ENCODE data around the gene KIAA0930.

The KIAA0930 gene

DNA sequence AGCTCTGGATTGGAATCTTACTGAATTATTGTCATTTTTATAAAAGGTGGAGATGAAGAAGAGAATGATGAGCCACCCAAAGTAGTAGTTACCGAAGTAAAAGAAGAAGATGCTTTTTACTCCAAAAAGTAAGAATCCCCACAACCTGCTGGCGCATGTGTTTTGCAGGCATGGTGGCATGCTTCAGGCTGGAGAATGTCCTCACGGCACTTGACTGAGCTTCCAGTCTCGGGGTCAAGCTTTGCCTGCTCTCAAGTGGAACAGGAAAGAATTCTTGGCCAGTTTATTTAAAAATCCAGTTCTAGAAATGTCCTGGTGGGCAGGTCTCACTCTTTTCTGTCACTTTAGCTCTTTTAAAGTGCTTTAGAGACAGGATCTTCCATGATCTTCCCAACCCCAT is 59.5 kb downstream of the KIAA0930 start:
- DNase-seq (ENCODE audit: extremely low read depth in 1 of 2, low read depth in 1 of 2), result no peak

GRCh38 chr22:45180146-45180679 is 60.5 kb downstream of the KIAA0930 start:
- DNase-seq (ENCODE audit: extremely low read depth in 1 of 2, low read depth in 1 of 2), result no peak

GRCh38 chr22:45179276-45180049 is 61.2 kb downstream of the KIAA0930 start:
- DNase-seq (ENCODE audit: extremely low read depth in 1 of 2, low read depth in 1 of 2), result no peak

GRCh38 chr22:45172881-45173585 is 67.7 kb downstream of the KIAA0930 start:
- DNase-seq (ENCODE audit: extremely low read depth in 1 of 2, low read depth in 1 of 2), result no peak

- DNase-seq (ENCODE audit: extremely low read depth in 1 of 2, low read depth in 1 of 2), result no peak
Observed at GRCh38 chr22:45171830-45172229, 68.9 kb downstream of the KIAA0930 start.

GRCh38 chr22:45169591-45170466 is 70.9 kb downstream of the KIAA0930 start:
- no peak for DNase-seq (ENCODE audit: extremely low read depth in 1 of 2, low read depth in 1 of 2)

GRCh38 chr22:45166932-45167331 is 73.8 kb downstream of the KIAA0930 start:
- DNase-seq (ENCODE audit: extremely low read depth in 1 of 2, low read depth in 1 of 2), result no peak

GRCh38 chr22:45164270-45165088 is 76.2 kb downstream of the KIAA0930 start:
- peak; percentile 3 to 30 for DNase-seq (ENCODE audit: extremely low read depth in 1 of 2, low read depth in 1 of 2)

DNA sequence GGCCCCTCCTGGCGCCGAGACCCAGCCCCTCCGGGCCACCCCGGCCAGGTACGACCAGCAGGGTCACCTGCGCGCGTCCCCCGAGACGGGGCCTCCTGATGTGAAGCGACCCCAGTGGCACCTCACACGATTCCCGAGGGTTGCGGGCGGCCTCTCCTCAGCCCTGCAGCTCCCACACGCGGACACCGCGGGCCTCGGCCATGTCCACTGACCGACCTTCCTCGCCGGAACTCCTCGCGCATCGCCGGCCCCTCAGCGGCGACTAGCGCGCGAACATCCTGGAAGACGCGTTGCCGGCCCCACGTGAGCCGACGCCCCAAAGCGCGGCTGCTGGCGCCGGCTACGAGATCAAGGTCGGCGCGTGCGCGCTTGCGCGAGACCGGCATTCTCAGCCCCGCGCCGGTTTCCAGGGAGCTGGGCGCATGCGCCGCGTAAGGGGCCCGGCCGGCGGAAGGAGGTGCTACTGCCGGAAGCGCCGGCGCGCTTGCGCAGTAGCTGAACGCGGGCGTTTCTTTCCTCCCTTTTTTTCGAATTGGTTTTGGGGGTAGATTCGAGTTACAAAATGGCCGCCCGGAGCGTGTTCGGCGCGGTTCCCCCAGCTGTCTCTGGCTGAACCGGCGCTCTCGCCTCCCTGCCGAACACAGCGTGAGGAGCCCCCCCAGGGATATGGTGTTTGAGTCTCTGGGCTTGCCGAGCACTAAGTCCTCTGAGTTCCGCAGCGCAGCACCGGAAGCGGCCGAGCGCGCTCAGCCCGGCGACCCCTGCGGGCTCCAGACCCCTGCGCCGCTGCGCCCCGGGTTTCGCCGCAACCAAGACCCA is 77.0 kb downstream of the KIAA0930 start, which contains the start of gene NUP50:
Gene NUP50 (plus strand): TSS at position 475 of the 819 bp plus-strand sequence. CDS start 4,253 bp downstream, outside the sequence.
- peak; percentile 82 to 96 for DNase-seq (ENCODE audit: extremely low read depth in 1 of 2, low read depth in 1 of 2)

DNA sequence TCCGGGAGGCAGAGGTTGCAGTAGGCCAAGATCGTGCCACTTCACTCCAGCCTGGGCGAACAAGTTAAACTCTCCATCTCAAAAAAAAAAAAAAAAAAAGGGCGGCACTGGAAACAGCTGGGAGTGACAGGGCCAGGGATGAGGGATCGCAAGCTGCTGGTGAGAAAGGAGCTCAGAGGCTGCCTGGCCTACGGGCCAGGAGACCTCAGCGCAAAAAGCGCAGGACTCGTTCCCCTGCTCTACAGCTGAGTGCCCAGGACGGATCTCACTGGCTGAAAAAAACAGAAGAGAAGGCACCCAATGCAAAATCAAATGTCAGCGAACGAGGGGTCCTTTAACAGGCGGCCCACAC is 77.6 kb downstream of the KIAA0930 start:
- DNase-seq (ENCODE audit: extremely low read depth in 1 of 2, low read depth in 1 of 2), result no peak

- no peak for DNase-seq (ENCODE audit: extremely low read depth in 1 of 2, low read depth in 1 of 2)
Observed at GRCh38 chr22:45162531-45162930, 78.2 kb downstream of the KIAA0930 start.

DNA sequence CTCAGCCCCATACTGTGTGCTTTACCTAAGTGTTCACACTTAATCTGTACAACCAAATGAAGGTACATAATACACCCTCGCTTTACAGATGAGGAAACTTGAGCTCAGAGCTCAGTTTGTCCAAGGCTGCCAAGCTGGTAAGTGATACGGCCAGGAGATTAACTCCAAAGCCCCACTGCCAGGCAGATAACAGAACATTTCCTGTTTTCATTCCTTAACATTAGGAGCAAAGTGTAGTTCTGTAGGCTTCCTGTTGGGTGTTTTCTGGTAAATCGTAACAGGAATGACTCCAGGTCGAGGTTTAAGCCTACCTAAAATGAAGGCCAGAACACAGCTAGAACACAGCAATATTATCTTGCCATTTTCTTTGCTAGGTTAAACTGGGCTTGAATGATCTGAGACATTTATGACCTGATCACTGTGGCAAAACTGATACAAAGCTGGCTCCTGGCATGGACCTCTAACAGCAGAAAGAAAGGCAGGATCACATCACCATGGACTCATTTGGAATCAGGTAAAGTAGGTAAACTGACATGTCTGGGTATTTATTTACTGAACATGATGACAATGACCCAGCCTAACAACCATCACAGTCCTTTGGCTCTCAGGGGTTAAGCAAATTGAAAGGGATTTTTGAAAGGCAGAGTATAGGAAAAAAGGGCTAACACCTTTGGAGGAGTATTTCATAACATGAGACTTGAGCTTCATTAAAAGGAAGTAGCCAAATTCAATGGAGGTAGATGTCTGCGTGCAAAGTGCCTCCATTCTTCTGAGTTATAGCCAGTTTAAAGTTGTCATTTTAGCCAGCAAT is 80.8 kb downstream of the KIAA0930 start:
- DNase-seq (ENCODE audit: extremely low read depth in 1 of 2, low read depth in 1 of 2), result no peak

DNA sequence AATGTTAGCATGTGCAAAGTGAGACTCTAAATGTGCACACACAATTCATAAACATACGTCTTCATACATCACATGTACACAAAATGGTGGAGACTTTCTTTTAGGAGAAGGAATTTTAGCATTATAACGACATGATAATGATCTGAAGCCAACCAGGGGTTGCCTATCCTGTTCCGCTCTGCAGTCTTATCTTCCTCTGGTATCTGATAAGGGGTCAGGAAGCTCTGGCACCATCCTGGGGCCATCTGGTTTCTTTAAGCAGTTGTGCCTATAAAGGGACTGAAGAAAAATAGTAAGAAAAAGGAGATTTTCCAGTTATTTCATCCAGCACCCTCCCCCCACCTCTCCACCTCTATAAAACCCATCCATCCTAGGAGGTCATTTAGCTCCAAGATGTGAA is 82.8 kb downstream of the KIAA0930 start:
- DNase-seq (ENCODE audit: extremely low read depth in 1 of 2, low read depth in 1 of 2), result no peak

DNA sequence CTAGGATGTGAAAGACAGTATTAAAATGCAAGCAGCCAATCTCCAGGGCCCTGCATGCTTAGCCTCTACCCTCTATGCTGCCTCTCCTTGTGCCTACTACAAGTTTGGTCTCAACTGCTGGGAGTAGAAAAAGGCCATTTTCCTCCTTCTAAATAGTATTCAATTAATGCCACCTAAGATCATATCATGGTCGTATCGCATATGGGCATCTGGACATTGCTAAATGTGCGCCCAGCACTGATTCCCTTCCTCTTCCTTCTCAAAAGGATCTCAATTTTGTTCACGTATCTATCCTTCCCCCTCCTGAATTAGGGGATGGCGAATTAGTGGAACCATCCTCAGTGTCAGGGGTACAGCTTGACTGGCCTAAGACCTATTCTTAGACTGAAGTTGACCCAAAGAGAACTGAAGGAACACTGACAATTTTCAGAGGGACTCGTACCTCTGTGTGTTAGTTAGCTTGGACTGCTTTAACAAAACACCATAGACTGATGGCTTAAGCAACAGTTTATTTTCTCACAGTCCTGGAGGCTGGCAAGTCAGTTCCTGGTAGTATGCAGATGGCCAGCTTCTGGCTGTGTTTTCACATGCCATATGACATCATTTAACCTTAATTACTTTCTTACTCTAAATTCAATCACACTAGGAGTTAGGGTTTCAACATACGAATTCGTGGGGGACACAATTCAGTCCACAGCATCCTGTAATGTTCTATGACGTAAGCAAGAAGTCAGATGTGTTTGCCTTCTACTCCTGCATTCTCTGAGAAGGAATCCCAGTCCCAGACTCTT is 85.4 kb downstream of the KIAA0930 start:
- no peak for DNase-seq (ENCODE audit: extremely low read depth in 1 of 2, low read depth in 1 of 2)

DNA sequence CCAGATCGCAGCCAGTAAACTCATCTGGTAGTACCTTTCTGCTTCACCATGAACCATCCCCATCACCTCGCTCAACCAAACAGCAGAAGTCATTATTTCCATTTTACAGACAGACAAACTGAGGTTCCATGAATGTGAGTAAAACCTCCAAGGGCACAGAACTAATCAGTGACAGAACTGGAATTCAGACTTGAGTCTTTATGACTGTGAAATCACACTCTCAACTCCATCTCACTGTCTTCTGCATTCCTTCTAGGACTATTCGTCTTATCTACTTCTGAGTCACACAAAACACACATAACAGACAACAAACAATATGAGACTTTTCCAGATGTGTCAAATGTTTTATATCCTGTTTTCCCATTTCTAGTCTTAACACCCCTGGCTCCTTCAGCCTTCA is 86.3 kb downstream of the KIAA0930 start:
- no peak for DNase-seq (ENCODE audit: extremely low read depth in 1 of 2, low read depth in 1 of 2)

GRCh38 chr22:45151503-45151902 is 89.2 kb downstream of the KIAA0930 start:
- DNase-seq (ENCODE audit: extremely low read depth in 1 of 2, low read depth in 1 of 2), result no peak

GRCh38 chr22:45150139-45150538 is 90.6 kb downstream of the KIAA0930 start:
- no peak for DNase-seq (ENCODE audit: extremely low read depth in 1 of 2, low read depth in 1 of 2)

GRCh38 chr22:45149671-45150070 is 91.0 kb downstream of the KIAA0930 start:
- no peak for DNase-seq (ENCODE audit: extremely low read depth in 1 of 2, low read depth in 1 of 2)

Measured in activated CD8-positive, alpha-beta memory T cell treated with anti-CD3 and anti-CD28 coated beads for 1 hour (primary cell).